Endothelial cell of umbilical vein (primary cell): ENCODE results near the gene KHK.

ENCODE experiments used
- CTCF ChIP-seq, 2 donors: IDR thresholded peaks; 1 replicate in 1 of 2; 2 replicates in 1 of 2; pipeline ENCODE4 v1.5.1; 2011; ENCODE audit warnings: low read length in 2 of 2, mild to moderate bottlenecking in 2 of 2, moderate library complexity in 2 of 2, control low read depth in 1 of 2, inconsistent platforms in 1 of 2, low read depth in 1 of 2; ENCODE audit not compliant: insufficient read depth in 1 of 2; ENCODE audit errors: extremely low read depth in 1 of 2
- EZH2 ChIP-seq: IDR thresholded peaks from 2 replicates; pipeline ENCODE4 v1.6.1; 2012; ENCODE audit warnings: borderline replicate concordance, low read depth, mild to moderate bottlenecking, moderate library complexity, low read length, inconsistent platforms; ENCODE audit not compliant: severe bottlenecking
- JUN ChIP-seq: IDR thresholded peaks from 2 replicates; pipeline ENCODE4 v1.6.1; 2011; ENCODE audit warnings: borderline replicate concordance, low read depth; ENCODE audit not compliant: insufficient read length, insufficient read depth
- POLR2A ChIP-seq: IDR thresholded peaks from 2 replicates; pipeline ENCODE4 v1.6.1; 2012; ENCODE audit warnings: low read depth, mild to moderate bottlenecking, control low read depth, low read length
- POLR2AphosphoS5 ChIP-seq: IDR thresholded peaks from 2 replicates; pipeline ENCODE4 v1.6.1; 2012; ENCODE audit warnings: low read depth, mild to moderate bottlenecking, control low read depth, low read length, moderate library complexity; ENCODE audit not compliant: insufficient read depth

GRCh38 chr2:27050281-27050995, 36.1 kb upstream of the KHK start:
- TF ChIP-seq CTCF (IDR thresholded peaks at IDR 0.05; ENCODE audit: extremely low read depth in 1 of 2, insufficient read depth in 1 of 2, low read depth in 1 of 2, low read length in 2 of 2) (peak; percentile 18 to 52), JUN (no peak), POLR2AphosphoS5 (peak; percentile 79), POLR2A (peak; percentile 96), EZH2 (no peak)
